HepG2 (cell line): ENCODE measurements around the gene RNU4-1. TPM values are rescaled to one million over a fixed set of nuclear protein-coding genes. Genes with fewer than 3 reads are reported as not detected.

Source experiments
- ATAC-seq: fragments of 200-7000 bp; cut with Tn5 transposase; 3 replicates; pipeline ENCODE4 v1.9.1; 2020; ENCODE audit warnings: mild to moderate bottlenecking, moderate library complexity
- BruUV-seq: library from RNA; stranded (reverse); fragments of 400-500 nt; replicated peaks from 2 replicates; lab custom pipeline; 2021; lab: Mats Ljungman, UMichigan
- CTCF ChIA-PET: fragments of 300-600 bp; formaldehyde crosslinking; extraction: SDS; loops from one replicate; lab custom pipeline; 2021; ENCODE audit warnings: low total read pairs, inconsistent platforms, low intra/inter-chr PET ratio; lab: Yijun Ruan, JAX
- POLR2A ChIA-PET: fragments of 350-600 bp; sonication (Branson Sonifier 250); formaldehyde crosslinking; loops from one replicate; lab custom pipeline; 2020; ENCODE audit warnings: antibody characterized with exemption, inconsistent platforms; lab: Yijun Ruan, JAX
- DNase-seq: peaks from one replicate; pipeline ENCODE4 v3.0.0-alpha.2; 2015; ENCODE audit warnings: low spot score
- FAIRE-seq: peaks from 3 replicates; lab custom pipeline; 2011; peaks lifted over from hg19 to GRCh38; lab: Jason Lieb, UNC
- H2AFZ ChIP-seq: one replicate; pipeline ENCODE4 v1.6.1; 2011; ENCODE audit warnings: low read length, inconsistent platforms
- H3K27ac ChIP-seq: fragments of 300-600 bp; 3 replicates; pipeline ENCODE4 v1.8.0; 2011; ENCODE audit warnings: mixed run types, mild to moderate bottlenecking, mixed read lengths, low read length, inconsistent platforms; ENCODE audit not compliant: insufficient read depth; ENCODE audit errors: extremely low read length
- H3K27me3 ChIP-seq, 2 experiments: fragments of 200-600 bp in 1 of 2; 2 replicates in 1 of 2; 3 replicates in 1 of 2; pipeline versions ENCODE4 v1.6.0 to v1.8.0; 2011; ENCODE audit warnings: low read length in 2 of 2, mild to moderate bottlenecking in 2 of 2, moderate library complexity in 2 of 2, inconsistent platforms in 1 of 2; ENCODE audit not compliant: insufficient read depth in 2 of 2, control insufficient read depth in 1 of 2
- H3K36me3 ChIP-seq, 2 experiments: fragments of 200-600 bp in 1 of 2; replicated peaks in 1 of 2; 2 replicates in 1 of 2; 3 replicates in 1 of 2; pipeline versions ENCODE4 v1.5.1 to v1.8.0; 2011; ENCODE audit warnings: low read length in 2 of 2, inconsistent platforms in 1 of 2; ENCODE audit not compliant: insufficient read depth in 2 of 2, control insufficient read depth in 1 of 2
- H3K4me1 ChIP-seq: 2 replicates; pipeline ENCODE4 v1.5.1; 2012; ENCODE audit warnings: low read length, inconsistent platforms; ENCODE audit not compliant: insufficient read depth
- H3K4me2 ChIP-seq: 2 replicates; pipeline ENCODE4 v1.6.0; 2011; ENCODE audit warnings: low read depth, low read length, inconsistent platforms
- H3K4me3 ChIP-seq, 3 experiments: fragments of 200-600 bp in 1 of 3; sonication (generic), shearing (Covaris generic) in 1 of 3; replicated peaks in 1 of 3; 2 replicates each; pipeline ENCODE4 v1.5.1; 2011 to 2016; ENCODE audit warnings: low read length in 3 of 3, inconsistent platforms in 2 of 3, low read depth in 2 of 3, mild to moderate bottlenecking in 2 of 3, control low read depth in 1 of 3, mixed read lengths in 1 of 3; ENCODE audit not compliant: insufficient read depth in 1 of 3
- H3K79me2 ChIP-seq: one replicate; pipeline ENCODE4 v1.6.1; 2011; ENCODE audit warnings: low read length, inconsistent platforms; ENCODE audit not compliant: insufficient read depth
- H3K9ac ChIP-seq: 2 replicates; pipeline ENCODE4 v1.6.0; 2011; ENCODE audit warnings: mild to moderate bottlenecking, low read depth, low read length, inconsistent platforms; ENCODE audit not compliant: insufficient read depth
- H3K9me3 ChIP-seq: 2 replicates; pipeline ENCODE4 v1.5.1; 2012; ENCODE audit warnings: mild to moderate bottlenecking, low read length
- H4K20me1 ChIP-seq: 2 replicates; pipeline ENCODE4 v1.6.0; 2011; ENCODE audit warnings: inconsistent platforms, mild to moderate bottlenecking, low read length, moderate library complexity; ENCODE audit not compliant: insufficient read depth
- FIP1L1 ChIP-seq: fragments of 200-400 bp; formaldehyde crosslinking; IDR thresholded peaks from 2 replicates; pipeline ENCODE4 v1.6.1; 2018; ENCODE audit warnings: low read depth, mild to moderate bottlenecking, low read length, moderate library complexity, borderline replicate concordance; ENCODE audit not compliant: insufficient read depth
- HMG20B ChIP-seq: conservative IDR thresholded peaks from 2 replicates; pipeline ENCODE4 v1.6.1; 2016; ENCODE audit warnings: missing genetic modification reagents, missing compliant biosample characterization
- KDM4B ChIP-seq: sonication (generic); formaldehyde crosslinking; IDR thresholded peaks from 2 replicates; pipeline ENCODE4 v1.4.0; 2020; ENCODE audit warnings: missing genetic modification reagents
- KLF15 ChIP-seq: sonication (generic); formaldehyde crosslinking; IDR thresholded peaks from 2 replicates; pipeline ENCODE4 v1.8.1; 2023; ENCODE audit warnings: borderline replicate concordance, mild to moderate bottlenecking, inconsistent platforms, missing genetic modification reagents, mixed read lengths
- KLF9 ChIP-seq: IDR thresholded peaks from 2 replicates; pipeline ENCODE4 v1.6.1; 2016; ENCODE audit warnings: low read depth
- MYC ChIP-seq: sonication (generic); formaldehyde crosslinking; IDR thresholded peaks from 2 replicates; pipeline ENCODE4 v1.9.0; 2021; ENCODE audit warnings: missing genetic modification reagents, borderline replicate concordance
- PHF8 ChIP-seq: sonication (generic); formaldehyde crosslinking; IDR thresholded peaks from 2 replicates; pipeline ENCODE4 v1.5.0; 2020; ENCODE audit warnings: missing genetic modification reagents
- REPIN1 ChIP-seq: sonication (generic); formaldehyde crosslinking; IDR thresholded peaks from 2 replicates; pipeline ENCODE4 v1.8.0; 2022; ENCODE audit warnings: missing genetic modification reagents, low read depth, mild to moderate bottlenecking, borderline replicate concordance
- SOX6 ChIP-seq, 2 experiments: fragments of 450-650 bp in 1 of 2; sonication (generic) in 1 of 2; formaldehyde crosslinking in 1 of 2; IDR thresholded peaks; 2 replicates each; pipeline versions ENCODE4 v1.4.0 to v1.6.1; 2017 to 2020; ENCODE audit warnings: antibody characterized with exemption in 1 of 2, mild to moderate bottlenecking in 1 of 2, missing genetic modification reagents in 1 of 2
- TCF7L2 ChIP-seq: IDR thresholded peaks from 2 replicates; pipeline ENCODE4 v1.6.1; 2011; ENCODE audit warnings: mild to moderate bottlenecking, low read depth, low read length, moderate library complexity
- TEAD3 ChIP-seq: optimal IDR thresholded peaks from 2 replicates; pipeline ENCODE3; 2016; ENCODE audit warnings: borderline replicate concordance
- TGIF2 ChIP-seq: IDR thresholded peaks from 2 replicates; pipeline ENCODE4 v1.6.1; 2016; ENCODE audit warnings: control low read depth, missing compliant biosample characterization
- ZFP37 ChIP-seq: sonication (generic); formaldehyde crosslinking; IDR thresholded peaks from 2 replicates; pipeline ENCODE4 v1.4.0; 2020; ENCODE audit warnings: missing genetic modification reagents, borderline replicate concordance
- ZKSCAN1 ChIP-seq: fragments of 150-350 bp; IDR thresholded peaks from 2 replicates; pipeline ENCODE4 v1.6.1; 2014; ENCODE audit warnings: low read length
- ZNF720 ChIP-seq: sonication (generic); formaldehyde crosslinking; IDR thresholded peaks from 2 replicates; pipeline ENCODE4 v1.4.0; 2020; ENCODE audit warnings: missing genetic modification reagents
- WGBS: methylation state at CpG from one replicate; pipeline ENCODE4 v1.1.6; 2017; ENCODE audit warnings: low lambda C conversion rate; 5-methylcytosine and 5-hydroxymethylcytosine counted together
- in situ Hi-C: cut with HindIII; loops from 2 replicates; pipeline ENCODE4 v1.10.0; 2017; ENCODE audit warnings: low pct_unique_long_range_greater_than_20kb; ENCODE audit not compliant: extremely low pct_ligation_motif_present
- intact Hi-C: fragments of 100-400 bp; cut with micrococcal nuclease; formaldehyde crosslinking; loops from one replicate; pipeline ENCODE4 v1.10.0; 2022; ENCODE audit not compliant: unreplicated experiment
- polyA plus RNA-seq, 8 experiments: library from polyadenylated mRNA; depleted of rRNA in 3 of 8; stranded (reverse) in 7 of 8; unstranded in 1 of 8; fragments of >200 nt; fragmentation: Illumina TruSeq in 4 of 8; extraction: Trizol in 4 of 8; gene quantifications; 2 replicates each; pipeline versions ENCODE4 v1.2.1 to v1.2.3, GENCODE V29; 2011 to 2016; ENCODE audit warnings: low read depth in 4 of 8, missing spikeins in 1 of 8, mixed read lengths in 1 of 8; ENCODE audit not compliant: insufficient read depth in 1 of 8
- total RNA-seq, 5 experiments: library from RNA; depleted of rRNA; stranded (reverse); fragments of >200 nt; fragmentation: Illumina TruSeq; extraction: Trizol; gene quantifications; 2 replicates each; pipeline ENCODE4 v1.2.3, GENCODE V29; 2016; ENCODE audit warnings: low read depth in 1 of 5
- TF ChIP-seq, protein P1 (sequence below): sonication (generic); formaldehyde crosslinking; IDR thresholded peaks from 2 replicates; pipeline ENCODE4 v1.4.0; 2020; ENCODE audit warnings: missing genetic modification reagents, low read depth, mild to moderate bottlenecking, borderline replicate concordance
- TF ChIP-seq, protein P2 (sequence below): sonication (generic); formaldehyde crosslinking; IDR thresholded peaks from 2 replicates; pipeline ENCODE4 v1.5.0; 2020; ENCODE audit warnings: mild to moderate bottlenecking, missing genetic modification reagents

RNU4-1 gene
- total and polyA plus RNA-seq, 2 of the 13 experiments (the other 11 are each of a cell fraction or from before 2014, with no cell fraction given): 7,407 TPM; not detected in 1

DNA sequence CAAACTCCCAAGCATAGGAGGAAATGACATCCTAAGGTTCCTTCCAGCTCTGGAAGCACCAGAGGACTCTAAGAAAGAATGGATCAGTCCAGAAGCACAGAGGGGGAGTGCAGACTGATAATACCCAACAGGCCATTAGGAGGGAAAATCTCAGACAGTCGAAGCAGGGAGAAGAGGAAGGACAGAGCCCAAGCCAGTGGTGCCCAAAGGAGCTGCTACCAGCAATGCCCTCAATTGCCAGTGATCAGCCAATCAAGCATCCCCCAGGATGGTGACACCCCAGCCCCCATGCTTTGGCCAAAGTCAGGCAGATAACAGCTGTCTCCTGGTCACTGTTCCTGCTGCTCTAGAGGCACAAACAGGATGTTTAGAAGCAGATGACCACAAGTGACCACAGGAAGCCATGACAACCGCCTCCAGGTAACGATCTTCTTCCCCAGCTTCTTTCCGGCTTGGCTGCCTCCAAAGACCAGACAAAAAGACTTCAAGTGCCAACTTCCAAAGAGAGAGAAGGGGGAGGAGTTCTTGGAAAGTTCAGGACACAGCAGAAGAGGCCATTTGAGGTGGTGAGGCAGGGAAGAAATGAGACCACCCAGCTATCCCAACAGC, 43.7 kb downstream of the RNU4-1 start:
- intact Hi-C loops: no loop called here
- no peaks in the 10 kb centered on the region for H3K27me3 ChIP-seq
- peaks cover 2% of the 10 kb centered on the region; the same call in 1 of the 2 replicates for H4K20me1 ChIP-seq
- FAIRE-seq (no peak), DNase-seq (no peak), ATAC-seq (no peak)
- H3K9ac ChIP-seq: no peak overlapping the region
- peaks cover 30% of the 10 kb centered on the region for H3K79me2 ChIP-seq
- POLR2A ChIA-PET: interaction anchor here (1.0 to 1.1 kb wide), 3 partner anchors 11 to 21 kb away, joined by 3 read pairs; partner anchors contain the start of gene PXN
- no peak overlapping the region for H3K27ac ChIP-seq
- WGBS: 97% methylated on average over 4 of the region's 4 CpGs
- no peak overlapping the region for H3K4me2 ChIP-seq
- H3K9me3 ChIP-seq: no peaks in the 10 kb centered on the region
- CTCF ChIA-PET: no interaction called here
- H3K4me1 ChIP-seq: peaks cover 23% of the 10 kb centered on the region
- no TSS peak for BruUV-seq
- in situ Hi-C loops: no loop called here
- no peak overlapping the region for H3K4me3 ChIP-seq
- H3K36me3 ChIP-seq: 0 out of 5 replicates have a peak, but pooled peaks cover 0 to 2% of the 10 kb centered on the region in 2 experiments
- no peak overlapping the region for H2AFZ ChIP-seq
- TF ChIP-seq, protein P1, sequence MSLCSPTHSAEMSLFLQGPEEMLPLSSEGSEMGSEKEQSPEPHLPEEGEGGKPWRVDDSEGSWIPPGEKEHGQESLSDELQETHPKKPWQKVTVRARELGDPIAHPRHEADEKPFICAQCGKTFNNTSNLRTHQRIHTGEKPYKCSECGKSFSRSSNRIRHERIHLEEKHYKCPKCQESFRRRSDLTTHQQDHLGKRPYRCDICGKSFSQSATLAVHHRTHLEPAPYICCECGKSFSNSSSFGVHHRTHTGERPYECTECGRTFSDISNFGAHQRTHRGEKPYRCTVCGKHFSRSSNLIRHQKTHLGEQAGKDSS (CRISPR knock-in tag): no peak
- no peak for TF ChIP-seq HMG20B
- no peak for TF ChIP-seq ZFP37 (CRISPR knock-in tag)
- no peak for TF ChIP-seq TEAD3 (CRISPR knock-in tag)
- no peak for TF ChIP-seq SOX6 (IDR thresholded peaks at IDR 0.05)
- no peak for TF ChIP-seq SOX6 (CRISPR knock-in tag; IDR thresholded peaks at IDR 0.05)
- no peak for TF ChIP-seq TCF7L2
- TF ChIP-seq KLF15 (CRISPR knock-in tag): no peak
- no peak for TF ChIP-seq PHF8 (CRISPR knock-in tag)
- no peak for TF ChIP-seq KDM4B (CRISPR knock-in tag)
- TF ChIP-seq MYC (CRISPR knock-in tag): no peak
- TF ChIP-seq, protein P2, sequence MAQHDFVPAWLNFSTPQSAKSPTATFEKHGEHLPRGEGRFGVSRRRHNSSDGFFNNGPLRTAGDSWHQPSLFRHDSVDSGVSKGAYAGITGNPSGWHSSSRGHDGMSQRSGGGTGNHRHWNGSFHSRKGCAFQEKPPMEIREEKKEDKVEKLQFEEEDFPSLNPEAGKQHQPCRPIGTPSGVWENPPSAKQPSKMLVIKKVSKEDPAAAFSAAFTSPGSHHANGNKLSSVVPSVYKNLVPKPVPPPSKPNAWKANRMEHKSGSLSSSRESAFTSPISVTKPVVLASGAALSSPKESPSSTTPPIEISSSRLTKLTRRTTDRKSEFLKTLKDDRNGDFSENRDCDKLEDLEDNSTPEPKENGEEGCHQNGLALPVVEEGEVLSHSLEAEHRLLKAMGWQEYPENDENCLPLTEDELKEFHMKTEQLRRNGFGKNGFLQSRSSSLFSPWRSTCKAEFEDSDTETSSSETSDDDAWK (CRISPR knock-in tag): no peak
- no peak for TF ChIP-seq TGIF2 (CRISPR knock-in tag)
- no peak for TF ChIP-seq ZNF720 (CRISPR knock-in tag)
- TF ChIP-seq REPIN1 (CRISPR knock-in tag): no peak
- no peak for TF ChIP-seq KLF9 (CRISPR knock-in tag)
- TF ChIP-seq FIP1L1: no peak
- no peak for TF ChIP-seq ZKSCAN1
